GM12878 (cell line): ENCODE results near the gene ATCAY. TPM values are rescaled to one million over a fixed set of nuclear protein-coding genes. Genes with fewer than 3 reads are reported as not detected.

Experiments used
- ATAC-seq: fragments of 200-7000 bp; cut with Tn5 transposase; 3 replicates; pipeline ENCODE4 v1.9.1; 2020; ENCODE audit warnings: mild to moderate bottlenecking, moderate library complexity
- BruUV-seq: library from RNA; stranded (reverse); fragments of 400-500 nt; replicated peaks from 2 replicates; lab custom pipeline; 2021; lab: Mats Ljungman, UMichigan
- CTCF ChIA-PET: fragments of 300-600 bp; sonication (Branson Sonifier 250); formaldehyde crosslinking; extraction: SDS; loops from one replicate; lab custom pipeline; 2021; ENCODE audit warnings: inconsistent platforms; lab: Yijun Ruan, JAX
- POLR2A ChIA-PET: fragments of 350-600 bp; formaldehyde crosslinking; extraction: SDS; loops from one replicate; lab custom pipeline; 2021; ENCODE audit warnings: inconsistent platforms; lab: Charles Lee
- RAD21 ChIA-PET: fragments of 300-600 bp; sonication (Branson Sonifier 250); formaldehyde crosslinking; loops from one replicate; lab custom pipeline; 2023; ENCODE audit warnings: antibody characterized with exemption; ENCODE audit not compliant: unreplicated experiment; lab: Charles Lee
- SMC1A ChIA-PET: fragments of 300-600 bp; sonication (Branson Sonifier 250); formaldehyde crosslinking; loops from one replicate; lab custom pipeline; 2023; ENCODE audit not compliant: unreplicated experiment, uncharacterized antibody; lab: Charles Lee
- DNase-seq: peaks from one replicate; pipeline ENCODE4 v3.0.0-alpha.2; 2011; ENCODE audit warnings: low read depth, low spot score
- FAIRE-seq: peaks from 3 replicates; lab custom pipeline; 2011; peaks lifted over from hg19 to GRCh38; lab: Jason Lieb, UNC
- H2AFZ ChIP-seq: 2 replicates; pipeline ENCODE4 v1.6.0; 2011; ENCODE audit warnings: low read depth, low read length, control low read depth; ENCODE audit not compliant: control insufficient read depth
- H3K27ac ChIP-seq: 2 replicates; pipeline ENCODE4 v1.5.1; 2011; ENCODE audit warnings: control low read depth; ENCODE audit not compliant: control insufficient read depth, insufficient read depth
- H3K27me3 ChIP-seq, 2 experiments: replicated peaks in 1 of 2; 2 replicates each; pipeline versions ENCODE4 v1.6.0 to v1.6.1; 2011; ENCODE audit warnings: low read length in 1 of 2; ENCODE audit not compliant: control insufficient read depth in 2 of 2, insufficient read depth in 2 of 2
- H3K36me3 ChIP-seq, 2 experiments: 2 replicates each; pipeline ENCODE4 v1.5.1; 2011; ENCODE audit warnings: low read length in 1 of 2; ENCODE audit not compliant: control insufficient read depth in 2 of 2, insufficient read depth in 2 of 2
- H3K4me1 ChIP-seq: 2 replicates; pipeline ENCODE4 v1.6.1; 2011; ENCODE audit warnings: mild to moderate bottlenecking, low read length, moderate library complexity, mixed read lengths; ENCODE audit not compliant: control insufficient read depth, insufficient read depth
- H3K4me2 ChIP-seq: 2 replicates; pipeline ENCODE4 v1.6.0; 2011; ENCODE audit warnings: control low read depth; ENCODE audit not compliant: control insufficient read depth, insufficient read depth
- H3K4me3 ChIP-seq: fragments of 200-600 bp; sonication (generic); 2 replicates; pipeline ENCODE4 v1.5.1; 2016
- H3K79me2 ChIP-seq: 2 replicates; pipeline ENCODE4 v1.6.0; 2011; ENCODE audit warnings: low read length; ENCODE audit not compliant: control insufficient read depth, insufficient read depth
- H3K9ac ChIP-seq: 2 replicates; pipeline ENCODE4 v1.8.0; 2011; ENCODE audit warnings: low read length, control low read depth, mixed read lengths; ENCODE audit not compliant: control insufficient read depth, insufficient read depth
- H3K9me3 ChIP-seq: replicated peaks from 3 replicates; pipeline ENCODE4 v1.5.1; 2011; ENCODE audit warnings: mild to moderate bottlenecking, low read length; ENCODE audit not compliant: control insufficient read depth, insufficient read depth
- H4K20me1 ChIP-seq: 2 replicates; pipeline ENCODE4 v1.6.0; 2011; ENCODE audit not compliant: control insufficient read depth, insufficient read depth
- BHLHE40 ChIP-seq, 2 experiments: fragments of 450-650 bp in 1 of 2; IDR thresholded peaks; 2 replicates each; pipeline ENCODE4 v1.6.1; 2011 to 2017; ENCODE audit warnings: low read depth in 2 of 2, borderline replicate concordance in 1 of 2, improper control_type of control experiment in 1 of 2, low read length in 1 of 2, mild to moderate bottlenecking in 1 of 2
- CREB1 ChIP-seq: IDR thresholded peaks from 2 replicates; pipeline ENCODE4 v1.6.1; 2012; ENCODE audit warnings: low read depth, mild to moderate bottlenecking, inconsistent platforms
- GABPA ChIP-seq: IDR thresholded peaks from 2 replicates; pipeline ENCODE4 v1.6.1; 2014; ENCODE audit warnings: antibody characterized with exemption, low read depth, mild to moderate bottlenecking, inconsistent platforms
- NFXL1 ChIP-seq: fragments of 450-650 bp; IDR thresholded peaks from 2 replicates; pipeline ENCODE4 v1.6.1; 2017; ENCODE audit warnings: antibody characterized with exemption, mild to moderate bottlenecking, borderline replicate concordance
- PAX5 ChIP-seq: IDR thresholded peaks from 2 replicates; pipeline ENCODE4 v1.6.1; 2011; ENCODE audit warnings: low read depth, low read length, borderline replicate concordance
- RB1 ChIP-seq: fragments of 450-650 bp; formaldehyde crosslinking; IDR thresholded peaks from 2 replicates; pipeline ENCODE4 v1.6.1; 2017; ENCODE audit warnings: mild to moderate bottlenecking, borderline replicate concordance
- RELA ChIP-seq: fragments of 450-650 bp; IDR thresholded peaks from 2 replicates; pipeline ENCODE4 v1.8.0; 2014; ENCODE audit warnings: borderline replicate concordance; ENCODE audit not compliant: partially characterized antibody
- SMC3 ChIP-seq: IDR thresholded peaks from 2 replicates; pipeline ENCODE4 v1.6.1; 2011; ENCODE audit warnings: low read length, improper control_type of control experiment, borderline replicate concordance
- SP1 ChIP-seq: IDR thresholded peaks from one replicate; pipeline ENCODE4 v1.6.1; 2011; ENCODE audit warnings: low read depth, low read length
- SPI1 ChIP-seq: IDR thresholded peaks from 2 replicates; pipeline ENCODE4 v1.6.1; 2011; ENCODE audit warnings: low read depth, mild to moderate bottlenecking, low read length, moderate library complexity, borderline replicate concordance; ENCODE audit not compliant: insufficient read depth
- SRF ChIP-seq, 2 experiments: IDR thresholded peaks; 2 replicates each; pipeline ENCODE4 v1.6.1; 2011; ENCODE audit warnings: low read depth in 2 of 2, low read length in 2 of 2, mild to moderate bottlenecking in 1 of 2, moderate library complexity in 1 of 2
- ZNF274 ChIP-seq: IDR thresholded peaks from one replicate; pipeline ENCODE4 v1.8.0; 2011; ENCODE audit not compliant: insufficient read length, insufficient read depth
- WGBS: methylation state at CpG from one replicate; pipeline ENCODE4 v1.1.6; 2016; ENCODE audit warnings: low lambda C conversion rate; ENCODE audit not compliant: insufficient replicate concordance, insufficient coverage; ENCODE audit errors: missing lambda C conversion rate; 5-methylcytosine and 5-hydroxymethylcytosine counted together
- in situ Hi-C: fragments of 300-500 bp; cut with MboI; formaldehyde crosslinking; loops from 9 replicates; pipeline ENCODE4 v1.14.3; 2018; ENCODE audit warnings: mixed read lengths
- intact Hi-C: fragments of 100-400 bp; cut with micrococcal nuclease; formaldehyde crosslinking; loops from one replicate; pipeline ENCODE4 v1.14.2; 2022; ENCODE audit not compliant: unreplicated experiment
- polyA plus RNA-seq, 11 experiments: library from polyadenylated mRNA; depleted of rRNA in 4 of 11; unstranded in 6 of 11; stranded (reverse) in 5 of 11; fragments of >200 nt; fragmentation: Nextera tagmentation in 4 of 11; fragmentation: Illumina TruSeq in 1 of 11; extraction: Ambion mirVana in 4 of 11; extraction: Trizol in 1 of 11; gene quantifications; 1 replicate in 1 of 11; 2 replicates in 10 of 11; pipeline versions ENCODE4 v1.2.1 to v1.2.3, GENCODE V29; 2011 to 2016; ENCODE audit warnings: inconsistent platforms in 2 of 11, missing spikeins in 2 of 11, low read depth in 1 of 11
- total RNA-seq, 4 experiments: library from RNA; depleted of rRNA in 3 of 4; stranded (reverse); fragments of >200 nt in 3 of 4; fragmentation: Illumina TruSeq in 1 of 4; extraction: Trizol in 1 of 4; gene quantifications; 2 replicates each; pipeline versions ENCODE4 v1.2.1 to v1.2.3, GENCODE V29; 2013 to 2021
- TF ChIP-seq, protein P1 (sequence below): IDR thresholded peaks from 2 replicates; pipeline ENCODE4 v1.6.1; 2012; ENCODE audit warnings: low read depth, low read length, improper control_type of control experiment
- TF ChIP-seq, protein P2 (sequence below): IDR thresholded peaks from 2 replicates; pipeline ENCODE4 v1.6.1; 2012; ENCODE audit warnings: improper control_type of control experiment, low read depth, low read length; ENCODE audit not compliant: insufficient replicate concordance

ATCAY gene
- total and polyA plus RNA-seq, 10 of the 15 experiments (the other 5 are each of a cell fraction or from before 2014, with no cell fraction given) = under 0.01 to 0.04 (median 0.02) TPM; not detected in 4

DNA sequence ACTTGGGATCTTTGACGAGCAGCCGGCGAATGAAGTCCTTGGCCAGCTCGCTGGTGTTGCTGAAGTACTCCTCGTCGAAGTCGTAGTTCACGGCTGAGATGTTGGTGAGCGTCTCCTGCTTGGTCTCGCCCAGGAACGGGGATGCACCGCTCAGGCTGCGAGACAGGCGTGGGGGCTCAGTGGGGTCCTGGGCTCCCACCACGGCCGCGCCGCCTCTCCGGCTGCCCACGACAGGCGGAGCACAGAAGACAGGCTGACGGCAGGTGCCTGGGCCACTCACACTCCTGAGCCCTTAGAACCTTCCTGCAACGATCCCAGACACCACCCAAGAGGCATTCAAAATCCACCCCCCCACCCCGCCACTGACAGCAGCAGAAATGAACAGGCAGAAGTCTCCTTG, 80.5 kb downstream of the ATCAY start:
- FAIRE-seq = no peak
- 96% methylated on average over 24 of the region's 24 CpGs for WGBS
- Histone ChIP-seq H3K9me3 (no peaks in the 10 kb centered on the region), H3K27ac (no peak overlapping the region), H3K36me3 (peaks cover 3 to 14% of the 10 kb centered on the region in 2 experiments; a peak in 3 of 4 replicates), H3K4me2 (no peak overlapping the region), H2AFZ (no peak overlapping the region), H4K20me1 (no peaks in the 10 kb centered on the region), H3K9ac (no peak overlapping the region), H3K27me3 (no peaks in the 10 kb centered on the region), H3K4me1 (no peaks in the 10 kb centered on the region), H3K4me3 (no peak overlapping the region), H3K79me2 (no peaks in the 10 kb centered on the region)
- no peak for ATAC-seq
- SMC1A ChIA-PET = interaction anchor here (1.9 kb wide), 1 partner anchor 24 kb away, joined by 4 read pairs; the partner anchor contains the start of gene EEF2
- TF ChIP-seq, protein P1, sequence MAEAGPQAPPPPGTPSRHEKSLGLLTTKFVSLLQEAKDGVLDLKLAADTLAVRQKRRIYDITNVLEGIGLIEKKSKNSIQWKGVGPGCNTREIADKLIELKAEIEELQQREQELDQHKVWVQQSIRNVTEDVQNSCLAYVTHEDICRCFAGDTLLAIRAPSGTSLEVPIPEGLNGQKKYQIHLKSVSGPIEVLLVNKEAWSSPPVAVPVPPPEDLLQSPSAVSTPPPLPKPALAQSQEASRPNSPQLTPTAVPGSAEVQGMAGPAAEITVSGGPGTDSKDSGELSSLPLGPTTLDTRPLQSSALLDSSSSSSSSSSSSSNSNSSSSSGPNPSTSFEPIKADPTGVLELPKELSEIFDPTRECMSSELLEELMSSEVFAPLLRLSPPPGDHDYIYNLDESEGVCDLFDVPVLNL = no peak
- TF ChIP-seq BHLHE40 (IDR thresholded peaks at IDR 0.05; ENCODE audit: borderline replicate concordance in 1 of 2, low read depth in 2 of 2, low read length in 1 of 2) (no peak), GABPA (no peak), RELA (no peak), CREB1 (no peak), SRF (IDR thresholded peaks at IDR 0.05; ENCODE audit: low read depth in 2 of 2, low read length in 2 of 2) (no peak), ZNF274 (no peak), SMC3 (no peak), RB1 (no peak), PAX5 (no peak), NFXL1 (no peak), SPI1 (no peak), SP1 (no peak)
- TF ChIP-seq, protein P2, sequence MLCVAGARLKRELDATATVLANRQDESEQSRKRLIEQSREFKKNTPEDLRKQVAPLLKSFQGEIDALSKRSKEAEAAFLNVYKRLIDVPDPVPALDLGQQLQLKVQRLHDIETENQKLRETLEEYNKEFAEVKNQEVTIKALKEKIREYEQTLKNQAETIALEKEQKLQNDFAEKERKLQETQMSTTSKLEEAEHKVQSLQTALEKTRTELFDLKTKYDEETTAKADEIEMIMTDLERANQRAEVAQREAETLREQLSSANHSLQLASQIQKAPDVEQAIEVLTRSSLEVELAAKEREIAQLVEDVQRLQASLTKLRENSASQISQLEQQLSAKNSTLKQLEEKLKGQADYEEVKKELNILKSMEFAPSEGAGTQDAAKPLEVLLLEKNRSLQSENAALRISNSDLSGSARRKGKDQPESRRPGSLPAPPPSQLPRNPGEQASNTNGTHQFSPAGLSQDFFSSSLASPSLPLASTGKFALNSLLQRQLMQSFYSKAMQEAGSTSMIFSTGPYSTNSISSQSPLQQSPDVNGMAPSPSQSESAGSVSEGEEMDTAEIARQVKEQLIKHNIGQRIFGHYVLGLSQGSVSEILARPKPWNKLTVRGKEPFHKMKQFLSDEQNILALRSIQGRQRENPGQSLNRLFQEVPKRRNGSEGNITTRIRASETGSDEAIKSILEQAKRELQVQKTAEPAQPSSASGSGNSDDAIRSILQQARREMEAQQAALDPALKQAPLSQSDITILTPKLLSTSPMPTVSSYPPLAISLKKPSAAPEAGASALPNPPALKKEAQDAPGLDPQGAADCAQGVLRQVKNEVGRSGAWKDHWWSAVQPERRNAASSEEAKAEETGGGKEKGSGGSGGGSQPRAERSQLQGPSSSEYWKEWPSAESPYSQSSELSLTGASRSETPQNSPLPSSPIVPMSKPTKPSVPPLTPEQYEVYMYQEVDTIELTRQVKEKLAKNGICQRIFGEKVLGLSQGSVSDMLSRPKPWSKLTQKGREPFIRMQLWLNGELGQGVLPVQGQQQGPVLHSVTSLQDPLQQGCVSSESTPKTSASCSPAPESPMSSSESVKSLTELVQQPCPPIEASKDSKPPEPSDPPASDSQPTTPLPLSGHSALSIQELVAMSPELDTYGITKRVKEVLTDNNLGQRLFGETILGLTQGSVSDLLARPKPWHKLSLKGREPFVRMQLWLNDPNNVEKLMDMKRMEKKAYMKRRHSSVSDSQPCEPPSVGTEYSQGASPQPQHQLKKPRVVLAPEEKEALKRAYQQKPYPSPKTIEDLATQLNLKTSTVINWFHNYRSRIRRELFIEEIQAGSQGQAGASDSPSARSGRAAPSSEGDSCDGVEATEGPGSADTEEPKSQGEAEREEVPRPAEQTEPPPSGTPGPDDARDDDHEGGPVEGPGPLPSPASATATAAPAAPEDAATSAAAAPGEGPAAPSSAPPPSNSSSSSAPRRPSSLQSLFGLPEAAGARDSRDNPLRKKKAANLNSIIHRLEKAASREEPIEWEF = no peak
- RAD21 ChIA-PET = no interaction called here
- intact Hi-C loops = no loop called here
- DNase-seq = no peak
- POLR2A ChIA-PET = no interaction called here
- CTCF ChIA-PET = no interaction called here
- in situ Hi-C loops = no loop called here
- no TSS peak for BruUV-seq
